ENCODE measurements around the gene SLC17A7. TPM values are rescaled to one million over a fixed set of nuclear protein-coding genes. Genes with fewer than 3 reads are reported as not detected.
A peak's percentile ranks its signal among the peaks of the same experiment; 100 is the strongest.

Gene SLC17A7
- total and polyA plus RNA-seq, 2 of the 8 experiments (the other 6 are each of a cell fraction or from before 2014, with no cell fraction given): 2.7 to 3.0 TPM

DNA sequence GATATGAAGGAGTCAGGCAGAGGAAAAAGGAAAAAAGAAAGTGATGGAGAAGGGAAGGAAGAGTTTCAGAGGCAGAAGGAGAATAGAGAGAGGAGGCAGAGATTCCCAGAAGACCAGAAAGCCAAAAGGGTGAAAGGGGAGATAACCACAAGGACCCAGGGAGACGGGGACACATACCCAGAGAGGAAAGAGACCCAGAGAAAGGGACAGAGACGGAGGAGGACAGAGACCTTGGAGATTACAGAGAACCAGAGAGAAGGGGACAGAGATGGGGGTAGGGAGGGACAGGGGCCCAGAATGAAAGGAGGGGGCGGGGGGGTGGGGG lies 19.5 kb downstream of the SLC17A7 start:
- no peak for FAIRE-seq
- POLR2A ChIA-PET (ENCODE audit: partially characterized antibody): interaction anchor here (0.9 to 1.4 kb wide), 4 partner anchors 10 to 30 kb away, joined by 3 to 5 read pairs (median 4); partner anchors contain the start of gene PIH1D1
- H3K23me2 ChIP-seq (ENCODE audit: low read depth, low read length): peaks cover 11% of the 10 kb centered on the region; the same call in 1 of the 2 replicates
- TF ChIP-seq HDAC2 (IDR thresholded peaks at IDR 0.05; ENCODE audit: borderline replicate concordance in 1 of 2, low read depth in 2 of 2, low read length in 2 of 2): no peak
- no peak for TF ChIP-seq YY1 (IDR thresholded peaks at IDR 0.05; ENCODE audit: low read depth, low read length)
- TF ChIP-seq GABPA (IDR thresholded peaks at IDR 0.05; ENCODE audit: borderline replicate concordance, insufficient read depth, low read length): no peak
- TF ChIP-seq CHD1 (IDR thresholded peaks at IDR 0.05; ENCODE audit: low read depth, low read length): no peak
- no peak for TF ChIP-seq SP1 (IDR thresholded peaks at IDR 0.05; ENCODE audit: low read depth, low read length)
- no peak for TF ChIP-seq KDM5A (IDR thresholded peaks at IDR 0.05; ENCODE audit: low read length)
- no peak for TF ChIP-seq BACH1 (IDR thresholded peaks at IDR 0.05; ENCODE audit: low read length)
- TF ChIP-seq ASH2L (IDR thresholded peaks at IDR 0.05; ENCODE audit: low read length): no peak
- no peak for TF ChIP-seq JUND (IDR thresholded peaks at IDR 0.05; ENCODE audit: low read length)
- no peak for TF ChIP-seq CREB1 (IDR thresholded peaks at IDR 0.05)
- no peak for TF ChIP-seq TAF1 (IDR thresholded peaks at IDR 0.05; ENCODE audit: low read depth, low read length)
- TF ChIP-seq HDAC6 (IDR thresholded peaks at IDR 0.05; ENCODE audit: low read depth, low read length): no peak
- TF ChIP-seq EP300 (IDR thresholded peaks at IDR 0.05; ENCODE audit: borderline replicate concordance in 1 of 2, low read depth in 2 of 2, low read length in 2 of 2): no peak
- TF ChIP-seq RBBP5 (IDR thresholded peaks at IDR 0.05; ENCODE audit: borderline replicate concordance, low read depth, low read length): no peak
- TF ChIP-seq MAFK (IDR thresholded peaks at IDR 0.05; ENCODE audit: low read depth, low read length): no peak

More for the DNA sequence above, 19.5 kb downstream of the SLC17A7 start:
- H2AFZ ChIP-seq (ENCODE audit: low read length): no peak overlapping the region
- no peaks in the 10 kb centered on the region for H3K9me3 ChIP-seq (ENCODE audit: insufficient read depth in 2 of 2, low read depth in 1 of 2, low read length in 1 of 2)
- no peaks in the 10 kb centered on the region for H3K79me2 ChIP-seq (ENCODE audit: control insufficient read depth in 1 of 2, insufficient read depth in 2 of 2, low read length in 2 of 2)
- H3K27me3 ChIP-seq (replicated peaks in 1 of 4; ENCODE audit: control insufficient read depth in 3 of 4, extremely low read depth in 1 of 4, insufficient read depth in 3 of 4, low read length in 3 of 4): peaks cover 23 to 56% (median 51%) of the 10 kb centered on the region in 4 experiments
- peaks cover 7 to 29% (median 18%) of the 10 kb centered on the region in 4 experiments for H3K4me1 ChIP-seq (replicated peaks in 1 of 4; ENCODE audit: control insufficient read depth in 3 of 4, insufficient read depth in 4 of 4, low read length in 3 of 4)
- no peaks in the 10 kb centered on the region for H4K20me1 ChIP-seq (replicated peaks in 1 of 2; ENCODE audit: control insufficient read depth in 1 of 2, insufficient read depth in 2 of 2, low read length in 2 of 2)
- no peak overlapping the region for H3K14ac ChIP-seq (ENCODE audit: insufficient read length)
- H2AK5ac ChIP-seq (ENCODE audit: low read depth, low read length): no peak overlapping the region
- no peaks in the 10 kb centered on the region for H3K79me1 ChIP-seq (ENCODE audit: low read depth, low read length)
- H3K56ac ChIP-seq (replicated peaks; ENCODE audit: insufficient read length, low read depth, low read length): no peak overlapping the region
- no peak overlapping the region for H4K5ac ChIP-seq (ENCODE audit: insufficient read length, low read depth, low read length)
- CTCF ChIA-PET (ENCODE audit: partially characterized antibody): interaction anchor here (0.5 to 14.7 kb wide), 12 partner anchors 8 to 115 kb away, joined by 3 to 291 read pairs (median 6); partner anchors contain the start of gene PIH1D1
- H2BK12ac ChIP-seq (ENCODE audit: low read depth, low read length): no peak overlapping the region
- WGBS, 2 experiments (ENCODE audit: extremely low coverage in 1 of 2, insufficient coverage in 1 of 2, insufficient read length in 1 of 2, insufficient replicate concordance in 2 of 2, low coverage in 1 of 2, low lambda C conversion rate in 2 of 2, missing lambda C conversion rate in 1 of 2): 65% methylated on average over 2 of the region's 3 CpGs; no CpG with 5 or more reads in 1 of the 2 experiments
- no peaks in the 10 kb centered on the region for H3K36me3 ChIP-seq (ENCODE audit: control insufficient read depth in 2 of 4, insufficient read depth in 4 of 4, low read length in 3 of 4)
- H2BK15ac ChIP-seq (ENCODE audit: low read length): no peak overlapping the region
- H2BK120ac ChIP-seq (replicated peaks; ENCODE audit: low read depth, low read length): no peak overlapping the region
- H3K27ac ChIP-seq (ENCODE audit: low read depth, low read length): no peak overlapping the region
- no peak overlapping the region for H4K91ac ChIP-seq (replicated peaks; ENCODE audit: insufficient read length, low read length)
- H3K4me2 ChIP-seq (ENCODE audit: insufficient read depth in 1 of 2, low read depth in 2 of 2, low read length in 2 of 2): peak overlapping the region in 1 of 2 experiments; percentile 88; a peak in 1 of 4 replicates
- no peak overlapping the region for H2BK20ac ChIP-seq (ENCODE audit: low read length)
- no peak overlapping the region for H3K23ac ChIP-seq (ENCODE audit: insufficient read length)
- no peak overlapping the region for H2BK5ac ChIP-seq (ENCODE audit: low read depth, low read length)
- H3K9ac ChIP-seq (replicated peaks in 1 of 4; ENCODE audit: extremely low read depth in 1 of 4, low read depth in 3 of 4, low read length in 3 of 4): no peak overlapping the region
- no peak overlapping the region for H4K8ac ChIP-seq (ENCODE audit: extremely low read depth, insufficient read depth, low read length)
- no peak overlapping the region; the same call in 1 of the 2 replicates for H3K18ac ChIP-seq (ENCODE audit: extremely low read depth, low read length)
- no peak for DNase-seq (ENCODE audit: low read depth in 1 of 2, low spot score in 2 of 2)
- no peak overlapping the region for H3K4me3 ChIP-seq (ENCODE audit: extremely low read depth in 1 of 4, insufficient read depth in 2 of 4, low read depth in 3 of 4, low read length in 4 of 4)
- H3K4ac ChIP-seq (replicated peaks; ENCODE audit: insufficient read length, low read depth, low read length): no peak overlapping the region
